Myocyte (in vitro differentiated cells): ENCODE results near the gene RANBP1. TPM values are rescaled to one million over a fixed set of nuclear protein-coding genes. Genes with fewer than 3 reads are reported as not detected.
A peak's percentile ranks its signal among the peaks of the same experiment; 100 is the strongest.

ENCODE experiments used
- DNase-seq: peaks from one replicate; pipeline ENCODE4 v3.0.0-alpha.2; 2012; ENCODE audit warnings: low read depth
- total RNA-seq: library from RNA; depleted of rRNA; stranded (reverse); fragments of >200 nt; gene quantifications from 2 replicates; pipeline ENCODE4 v1.2.3, GENCODE V29; 2014

Gene RANBP1
- total RNA-seq, 1 donor from 2014 or later = 239 TPM

DNA sequence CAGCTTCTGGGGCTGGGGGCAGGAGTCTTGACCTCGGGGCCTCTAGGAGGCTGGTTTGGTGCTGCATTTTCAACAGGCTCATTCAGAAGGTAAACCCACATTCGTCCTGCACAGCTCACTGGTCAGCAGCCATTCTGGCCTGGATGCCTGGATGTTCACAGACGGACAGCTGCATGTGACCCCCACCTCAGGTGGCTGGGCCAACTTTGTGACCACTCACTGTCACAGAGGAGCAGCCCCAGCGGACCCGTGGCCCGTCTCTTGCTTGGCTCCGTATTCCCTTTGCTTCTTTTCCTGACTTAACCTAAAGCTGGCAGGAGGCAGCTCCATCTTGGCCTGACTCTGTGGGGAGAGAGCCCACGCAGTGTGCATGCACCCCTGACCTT is 27.6 kb upstream of the RANBP1 start:
- DNase-seq = no peak

DNA sequence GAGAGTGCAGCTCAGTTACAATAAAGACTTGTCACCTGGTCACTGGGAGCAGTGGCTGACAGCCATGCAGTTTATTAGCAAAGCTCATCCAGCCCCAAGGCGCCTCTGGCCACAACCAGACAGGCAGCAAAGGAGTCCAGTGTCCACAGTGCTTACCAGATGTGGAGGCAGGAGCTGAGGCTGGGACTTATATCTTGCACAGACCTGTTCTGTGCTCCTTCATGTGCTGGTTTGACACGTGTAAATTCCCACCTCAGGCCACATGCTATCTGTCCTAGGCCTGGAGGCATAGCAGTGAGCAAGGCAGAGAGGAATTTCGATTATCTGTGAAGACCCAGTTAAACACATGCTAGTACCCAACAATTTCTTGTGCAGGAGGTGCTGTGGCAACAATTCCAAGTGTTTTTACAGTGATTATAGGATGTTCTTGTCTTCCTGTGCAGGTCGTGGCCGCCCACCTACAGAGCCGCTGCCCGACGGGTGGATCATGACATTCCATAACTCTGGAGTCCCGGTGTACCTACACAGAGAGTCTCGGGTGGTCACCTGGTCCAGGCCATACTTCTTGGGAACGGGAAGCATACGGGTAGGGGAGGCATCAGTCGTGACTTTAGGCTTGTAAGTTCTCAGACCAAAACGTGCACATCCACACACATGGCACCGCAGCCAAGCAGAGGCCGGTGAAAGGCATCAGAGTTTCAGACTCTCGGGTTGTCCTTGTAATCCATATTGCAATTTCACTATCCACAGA is 26.5 kb upstream of the RANBP1 start:
- no peak for DNase-seq

DNA sequence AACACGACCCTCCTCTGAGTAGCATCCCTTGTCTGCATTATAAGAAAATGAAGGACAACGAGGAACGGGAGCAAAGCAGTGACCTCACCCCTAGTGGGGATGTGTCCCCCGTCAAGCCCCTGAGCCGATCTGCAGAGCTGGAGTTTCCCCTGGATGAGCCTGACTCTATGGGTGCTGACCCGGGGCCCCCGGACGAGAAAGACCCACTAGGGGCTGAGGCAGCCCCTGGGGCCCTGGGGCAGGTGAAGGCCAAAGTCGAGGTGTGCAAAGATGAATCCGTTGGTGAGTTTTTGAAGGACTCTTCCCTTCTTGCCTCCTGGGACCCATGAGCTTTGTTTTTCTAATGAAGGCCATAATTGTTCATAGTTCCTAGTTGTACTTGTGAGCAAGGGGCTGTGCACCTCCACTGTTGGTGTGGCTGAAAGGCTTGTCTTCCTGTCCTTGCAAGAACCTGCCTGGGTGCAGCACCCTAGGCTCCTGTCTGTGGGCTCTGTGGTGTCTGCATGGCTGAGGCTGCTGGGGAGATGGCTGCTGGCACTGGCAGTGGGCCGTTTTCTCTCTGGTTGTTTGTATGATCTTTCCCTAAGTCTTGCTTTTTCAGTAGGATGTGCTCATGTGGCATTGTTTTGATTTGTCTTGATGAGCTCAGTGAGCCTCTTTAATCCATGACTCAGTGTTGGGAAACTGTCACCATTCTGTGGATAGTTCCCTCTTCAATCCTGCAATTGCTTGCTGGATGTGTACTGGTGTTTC is 25.8 kb upstream of the RANBP1 start:
- peak; percentile 56 for DNase-seq

DNA sequence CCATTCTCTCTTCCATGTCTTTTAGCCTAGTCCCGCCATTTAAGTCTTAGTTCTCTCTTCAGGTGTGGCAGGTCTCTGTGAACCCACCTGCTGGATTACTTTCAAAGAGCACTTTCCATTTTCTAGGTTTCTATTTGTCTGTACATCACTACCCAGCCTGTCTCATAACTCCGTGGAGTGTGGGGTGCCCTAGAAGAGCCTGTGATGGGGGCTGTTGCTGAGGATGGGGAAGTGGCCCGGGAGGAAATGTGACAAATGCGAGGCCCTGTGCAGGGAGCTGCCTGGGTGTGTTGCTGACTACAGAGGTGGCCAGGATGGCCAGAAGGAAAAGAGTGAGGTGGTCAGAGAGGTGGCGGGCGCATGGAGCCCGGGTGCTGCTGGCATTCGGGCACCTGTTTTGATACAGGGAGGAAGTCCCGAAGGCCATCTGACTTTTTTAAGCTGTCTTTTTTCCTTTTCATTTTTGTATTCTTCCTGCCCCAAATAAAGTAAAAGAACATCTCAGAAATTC is 25.1 kb upstream of the RANBP1 start:
- no peak for DNase-seq

DNA sequence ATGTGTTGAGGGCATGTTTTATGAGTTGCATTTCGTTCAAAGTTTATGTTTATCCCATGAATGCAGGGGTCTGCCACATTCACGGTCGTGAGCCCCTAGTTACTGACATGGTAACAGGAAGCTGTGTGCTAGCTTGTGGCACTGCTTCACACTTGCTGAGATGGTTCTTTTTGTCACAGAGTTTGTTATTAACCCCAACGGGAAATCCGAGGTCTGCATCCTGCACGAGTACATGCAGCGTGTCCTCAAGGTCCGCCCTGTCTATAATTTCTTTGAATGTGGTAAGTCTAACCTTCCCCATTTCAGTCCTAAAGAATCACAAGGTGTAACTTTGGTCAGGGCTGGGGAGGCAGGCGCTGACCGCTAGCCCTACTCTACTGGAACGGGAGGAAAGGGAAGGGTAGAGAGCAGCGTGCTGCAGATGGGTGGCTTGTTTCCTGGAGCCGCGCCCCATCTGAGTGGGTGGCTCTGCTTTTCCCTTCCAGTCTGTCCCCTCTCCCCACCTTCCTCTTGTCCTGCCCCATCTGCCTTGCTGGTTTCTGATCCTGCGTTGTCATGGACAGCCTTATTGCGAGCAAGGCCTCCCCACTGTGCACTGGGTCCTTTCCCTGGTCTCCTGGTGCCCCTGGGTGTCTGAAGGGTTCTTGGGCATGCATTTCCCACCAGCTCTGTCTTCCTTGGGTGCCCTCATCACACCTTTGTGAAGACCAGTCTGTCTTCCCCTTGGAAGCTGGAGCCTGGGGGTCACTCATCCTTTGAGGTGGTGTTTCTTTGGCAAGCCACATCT is 24.0 kb upstream of the RANBP1 start:
- no peak for DNase-seq

DNA sequence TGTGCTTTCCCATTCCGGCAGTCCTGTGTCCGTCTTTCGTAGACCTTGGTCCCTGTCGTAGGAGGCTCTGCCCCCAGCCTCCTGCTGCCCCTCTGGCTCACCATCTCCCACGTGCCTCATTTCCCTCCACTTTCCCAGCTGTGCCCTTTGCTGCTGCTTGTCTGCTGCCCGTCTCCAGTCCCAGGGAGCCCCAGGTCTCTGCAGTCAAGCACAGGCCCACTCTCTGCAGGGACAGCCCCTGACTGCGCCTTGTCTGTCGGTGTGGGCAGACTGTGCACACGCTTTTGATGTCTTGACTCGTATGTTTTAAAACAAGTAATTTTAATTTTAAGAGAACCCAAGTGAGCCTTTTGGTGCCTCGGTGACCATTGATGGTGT is 23.4 kb upstream of the RANBP1 start:
- DNase-seq = no peak

DNA sequence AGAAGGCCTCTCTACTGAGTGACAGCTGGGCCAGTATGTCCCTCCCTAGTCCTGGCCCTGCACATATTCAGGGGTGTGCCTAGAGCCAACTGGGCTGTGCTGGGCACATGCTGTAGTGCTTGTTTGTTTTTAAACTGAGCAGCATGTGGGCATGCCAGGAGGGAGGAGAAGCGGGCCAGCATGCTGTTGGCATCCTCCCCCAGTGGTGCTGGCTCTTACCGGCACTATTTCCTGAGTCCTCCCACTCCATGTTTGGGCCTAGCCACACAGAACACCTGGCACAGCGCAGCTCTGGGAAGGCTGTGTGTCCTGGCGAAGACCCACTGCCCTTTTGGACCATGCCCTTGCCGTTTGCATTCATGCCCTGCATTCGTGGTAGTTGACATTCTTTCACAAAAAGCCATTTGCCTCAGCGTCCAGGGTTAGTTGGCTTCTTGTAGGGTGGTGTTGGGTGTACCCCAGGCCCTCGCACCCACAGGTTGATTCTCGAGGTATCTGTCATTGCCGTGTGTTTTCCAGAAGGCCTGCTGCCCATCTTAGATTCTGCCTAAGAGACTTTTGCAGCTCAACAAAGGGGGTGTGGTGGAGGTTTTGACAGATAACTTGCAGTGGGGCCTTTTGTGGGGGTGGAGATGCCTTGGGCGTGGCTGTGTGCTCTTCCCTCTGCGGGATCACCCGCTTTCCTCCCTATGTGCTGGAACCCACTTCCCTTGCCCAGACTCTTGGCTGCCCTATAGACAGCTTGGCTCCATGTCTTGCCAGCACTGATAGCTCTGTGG is 22.3 kb upstream of the RANBP1 start:
- DNase-seq = peak; percentile 86

DNA sequence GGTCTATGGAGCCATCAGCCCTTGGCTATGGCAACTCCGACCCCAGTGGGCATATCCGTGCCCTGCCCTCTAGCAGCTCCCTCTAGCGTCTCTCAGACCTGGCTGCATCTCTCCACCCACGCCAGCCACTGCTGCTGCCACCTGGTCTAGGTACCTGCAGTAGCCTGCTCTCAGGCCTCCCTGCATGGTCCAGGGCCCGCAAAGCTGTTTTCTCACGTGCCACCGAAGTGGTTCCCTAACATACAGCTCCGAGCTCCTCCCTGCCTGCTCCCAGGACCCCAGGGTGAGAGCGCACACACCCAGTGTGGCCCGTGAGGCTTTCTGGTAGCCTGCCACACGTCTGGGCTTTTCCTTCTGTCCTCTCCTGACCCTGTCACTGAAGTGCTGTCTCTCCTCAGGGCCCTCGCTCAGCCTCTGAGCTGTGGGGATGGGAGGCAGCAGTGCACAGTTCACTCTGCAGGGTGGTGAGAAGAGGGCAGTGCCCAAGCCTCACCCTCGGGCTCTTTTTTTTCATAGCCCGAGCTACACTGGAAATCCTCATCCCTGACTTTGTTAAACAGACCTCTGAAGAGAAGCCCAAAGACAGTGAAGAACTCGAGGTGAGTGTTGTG is 21.6 kb upstream of the RANBP1 start:
- no peak for DNase-seq

DNA sequence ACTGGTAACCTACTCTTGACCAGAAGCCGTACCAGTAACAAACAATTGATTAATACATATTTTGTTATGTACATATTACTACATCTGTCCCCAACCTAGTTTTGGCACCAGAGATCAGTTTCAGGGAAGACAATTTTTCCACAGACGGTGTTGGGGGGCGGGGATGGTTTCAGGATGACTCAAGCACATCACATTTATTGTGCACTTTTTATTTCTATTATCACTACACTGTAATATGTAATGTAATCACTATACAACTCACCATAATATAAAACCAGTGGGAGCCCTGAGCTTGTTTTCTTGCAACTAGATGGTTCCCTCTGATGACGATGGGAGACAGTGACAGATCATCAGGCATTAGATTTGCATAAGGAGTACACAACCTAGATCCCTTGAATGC is 20.4 kb upstream of the RANBP1 start:
- no peak for DNase-seq

DNA sequence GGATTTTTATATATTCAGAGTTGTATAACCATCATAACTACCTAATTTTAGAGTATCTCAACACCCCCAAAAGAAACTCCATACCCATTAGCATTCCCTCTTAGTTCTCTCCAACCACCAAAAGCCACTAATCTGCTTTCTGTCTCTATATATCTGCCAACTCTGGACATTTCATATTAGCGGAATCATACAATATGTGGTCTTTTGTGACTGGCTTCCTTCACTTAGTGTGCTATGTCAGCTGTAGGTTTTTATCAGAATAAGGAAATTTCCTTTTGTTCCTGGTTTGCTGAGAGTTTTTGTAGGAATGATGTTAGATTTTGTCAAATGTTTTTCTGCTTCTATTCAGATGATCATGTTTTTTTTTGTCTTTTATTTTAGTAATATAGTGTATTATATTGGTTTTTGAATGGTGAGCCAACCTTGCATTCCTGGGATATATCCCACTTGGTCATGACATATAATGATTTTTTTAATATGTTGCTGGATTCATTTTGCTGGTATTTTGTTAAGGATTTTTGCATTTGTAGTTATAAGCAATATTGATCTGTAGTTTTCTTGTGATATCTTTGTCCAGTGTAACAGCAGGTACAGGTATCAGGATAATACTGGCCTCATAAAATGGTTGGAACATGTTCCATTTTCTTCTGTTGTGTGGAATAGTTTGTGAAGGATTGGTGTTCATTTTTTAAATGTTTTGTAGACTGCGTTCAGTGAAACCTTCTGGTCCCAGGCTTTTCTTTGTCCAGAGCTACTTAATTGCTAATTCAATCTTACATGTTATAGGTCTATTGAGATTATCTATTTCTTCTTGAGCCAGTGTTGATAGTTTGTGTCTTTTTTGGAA is 19.1 kb upstream of the RANBP1 start:
- no peak for DNase-seq

DNA sequence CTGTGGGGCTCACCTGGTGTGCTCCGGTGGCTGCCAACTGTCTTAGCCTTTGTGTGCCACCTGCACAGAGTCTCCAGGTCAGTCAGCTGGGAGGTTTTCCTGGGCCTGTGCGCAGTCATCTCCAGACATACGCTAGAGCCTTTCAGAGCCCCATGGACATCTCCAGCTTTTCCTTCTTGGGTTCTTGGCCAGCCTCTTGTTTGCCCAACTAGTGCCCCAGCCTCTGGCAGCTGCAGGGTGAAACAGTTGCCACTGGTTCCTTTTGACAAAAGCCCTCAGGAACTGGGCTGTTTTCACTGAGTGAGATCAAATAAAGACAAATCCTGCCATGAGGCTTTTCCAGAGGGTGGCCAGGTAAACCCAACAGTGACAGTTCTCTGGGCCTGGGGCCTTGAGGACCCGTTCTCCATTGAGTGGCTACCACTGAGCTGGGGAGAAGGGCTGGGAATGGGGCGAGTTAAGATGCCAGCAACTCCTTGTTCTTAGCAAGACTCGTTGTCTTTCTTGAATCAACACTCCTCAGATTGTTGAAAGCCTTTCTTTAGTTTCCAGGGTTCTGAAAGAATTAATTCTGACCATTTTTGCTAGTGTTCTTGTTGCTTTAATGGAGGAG is 16.7 kb upstream of the RANBP1 start:
- peak; percentile 50 for DNase-seq

DNA sequence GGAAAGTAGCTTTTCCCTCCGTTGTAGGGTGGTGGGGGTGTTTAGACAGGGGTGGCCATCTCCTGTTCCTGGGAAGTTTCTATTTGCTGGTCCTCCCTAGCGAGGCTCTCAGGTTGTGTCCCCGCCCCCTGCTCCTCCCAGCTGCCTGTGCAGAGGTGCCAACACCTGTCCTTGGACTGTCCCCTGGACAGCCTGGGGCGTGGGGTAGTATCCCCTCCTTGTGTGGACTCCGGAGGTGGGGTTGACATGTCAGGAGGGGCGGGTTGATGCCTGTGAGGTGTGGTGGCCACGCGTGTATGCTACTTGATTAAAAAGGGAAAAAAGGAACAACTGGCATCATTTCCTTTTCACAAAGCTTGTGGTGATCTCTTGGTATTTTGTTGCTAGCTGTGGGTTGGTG is 14.3 kb upstream of the RANBP1 start:
- DNase-seq = no peak

DNA sequence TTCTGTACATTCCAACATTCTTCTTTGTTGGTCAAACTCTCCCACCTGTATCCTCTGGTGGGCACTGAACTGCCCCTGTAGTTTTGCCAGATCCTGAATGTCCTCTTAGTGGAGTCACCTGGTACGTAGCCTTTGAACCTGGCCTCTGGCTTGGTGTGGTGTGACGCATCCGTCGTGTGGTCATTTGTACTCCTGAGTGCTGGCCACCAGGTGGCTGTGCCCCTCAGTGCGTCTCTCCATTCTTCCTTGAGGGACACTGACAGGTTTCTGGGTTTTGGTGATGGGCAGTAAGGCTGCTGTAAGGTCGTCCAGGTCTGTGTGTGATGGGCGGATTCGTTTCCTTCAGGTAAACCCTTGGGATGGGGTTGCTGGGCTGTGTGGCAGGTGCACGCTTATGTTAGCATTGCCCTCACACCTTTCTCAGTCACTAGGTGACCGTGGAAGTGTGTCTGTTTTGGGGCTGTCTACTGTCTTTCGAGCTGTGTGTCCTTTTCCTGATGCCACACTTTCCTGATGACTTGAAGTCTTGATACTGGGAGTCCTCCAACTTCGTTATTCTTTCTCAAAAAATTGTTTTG is 13.6 kb upstream of the RANBP1 start:
- DNase-seq = no peak

DNA sequence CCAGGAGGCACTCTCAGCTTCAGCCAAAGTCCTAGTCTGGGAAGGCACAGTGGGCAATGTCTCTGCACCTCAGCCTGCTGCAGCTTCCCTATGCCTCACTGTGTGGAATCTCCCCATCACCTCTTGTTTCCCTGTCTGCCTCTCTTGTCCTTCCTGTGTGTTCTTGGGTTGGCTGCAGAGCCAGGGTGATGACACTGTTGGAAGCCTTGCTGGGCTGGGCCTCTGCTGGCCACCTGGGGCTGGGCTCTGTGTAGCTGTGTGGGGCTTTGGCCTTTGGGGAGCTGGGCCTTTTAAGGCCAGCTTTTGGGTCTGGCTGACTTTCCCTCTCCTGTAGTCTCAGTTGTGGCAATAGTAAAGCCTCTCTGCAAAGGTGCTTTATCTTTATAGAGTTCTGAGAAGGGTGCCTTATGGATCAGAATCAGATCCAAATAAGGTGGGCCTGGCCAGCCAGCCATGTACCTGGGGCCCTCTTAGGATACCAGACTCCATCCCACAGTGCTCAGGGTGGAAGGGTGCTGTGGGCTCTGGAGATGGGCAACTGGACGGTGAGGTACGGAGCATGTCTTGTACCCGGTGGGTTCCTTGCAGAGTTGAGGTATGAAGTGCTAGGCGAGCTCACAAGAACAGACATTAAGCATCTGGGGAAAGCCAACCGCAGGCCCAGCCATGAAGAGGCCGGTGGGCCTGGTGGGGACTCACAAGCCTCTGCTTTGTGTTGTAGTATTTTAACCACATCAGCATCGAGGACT is 10.3 kb upstream of the RANBP1 start:
- DNase-seq = no peak

DNA sequence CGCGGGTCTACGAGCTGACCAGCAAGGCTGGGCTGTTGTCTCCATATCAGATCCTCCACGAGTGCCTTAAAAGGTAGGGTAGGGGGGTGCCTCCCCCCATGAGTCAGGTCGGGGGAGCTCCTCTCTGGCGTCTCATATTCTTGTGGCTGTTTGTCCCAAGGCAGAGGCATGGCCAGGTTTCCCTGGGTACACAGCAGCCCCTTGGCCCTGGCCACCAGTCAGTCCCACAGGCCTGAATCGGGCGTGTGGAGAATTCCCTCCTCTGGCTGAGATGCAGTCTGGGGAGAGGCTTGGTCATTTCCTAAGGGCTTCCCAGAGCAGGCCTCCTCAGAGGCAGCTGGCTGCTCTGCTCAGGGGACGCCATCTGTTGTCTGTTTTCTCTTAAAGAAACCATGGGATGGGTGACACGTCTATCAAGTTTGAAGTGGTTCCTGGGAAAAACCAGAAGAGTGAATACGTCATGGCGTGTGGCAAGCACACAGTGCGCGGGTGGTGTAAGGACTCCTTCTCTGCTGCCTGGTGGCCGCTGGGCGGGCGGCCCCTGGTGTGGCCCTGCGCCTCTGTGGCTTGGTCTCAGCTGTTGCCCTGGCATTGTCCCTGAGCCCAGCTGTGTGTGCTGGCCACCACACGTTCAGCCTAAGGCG is 9.6 kb upstream of the RANBP1 start:
- peak; percentile 94 for DNase-seq

DNA sequence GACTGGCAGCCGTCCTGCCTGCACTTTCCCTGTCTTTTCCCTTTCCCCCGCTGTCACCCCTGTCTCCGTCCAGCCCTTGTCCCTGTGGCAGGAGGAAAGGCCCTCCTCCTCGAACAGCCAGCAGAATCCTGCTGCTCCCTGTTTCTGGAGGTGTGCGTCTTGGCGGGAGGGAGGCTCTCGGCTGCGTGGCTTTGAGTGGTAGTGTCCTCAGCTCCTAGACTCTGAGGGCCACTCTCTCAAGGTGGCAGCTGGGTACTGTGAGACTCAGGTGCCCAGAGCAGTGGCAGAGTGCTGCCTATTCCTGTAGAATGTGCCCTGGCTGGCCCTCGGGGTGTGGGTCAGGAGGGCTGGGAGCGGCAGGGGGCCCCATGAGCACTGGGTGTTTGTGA is 9.1 kb upstream of the RANBP1 start:
- no peak for DNase-seq

DNA sequence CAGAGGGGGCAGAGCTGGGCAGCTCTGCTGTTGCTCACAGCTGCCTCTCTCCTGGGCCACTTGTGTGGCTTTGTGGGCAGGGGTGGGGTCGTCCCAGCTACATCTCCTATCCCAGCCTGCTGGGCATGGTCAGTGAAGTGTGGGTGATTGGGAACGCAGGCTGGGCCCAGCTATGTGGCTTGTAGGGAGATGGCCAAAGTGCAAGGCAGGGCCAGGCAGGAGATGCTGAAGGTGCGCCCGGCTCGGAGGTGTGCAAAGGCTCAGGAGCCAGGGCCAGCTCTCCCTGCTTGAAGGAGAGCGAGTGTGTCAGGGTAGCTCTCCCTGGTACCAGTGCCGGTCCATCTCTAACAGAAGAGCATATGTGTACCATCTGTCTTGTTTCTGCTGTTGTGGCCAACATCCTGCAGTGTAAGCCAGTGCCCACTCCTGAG is 8.4 kb upstream of the RANBP1 start:
- DNase-seq = peak; percentile 88
